ENCODE results near the gene ASS1.

- TF ChIP-seq, protein P1, sequence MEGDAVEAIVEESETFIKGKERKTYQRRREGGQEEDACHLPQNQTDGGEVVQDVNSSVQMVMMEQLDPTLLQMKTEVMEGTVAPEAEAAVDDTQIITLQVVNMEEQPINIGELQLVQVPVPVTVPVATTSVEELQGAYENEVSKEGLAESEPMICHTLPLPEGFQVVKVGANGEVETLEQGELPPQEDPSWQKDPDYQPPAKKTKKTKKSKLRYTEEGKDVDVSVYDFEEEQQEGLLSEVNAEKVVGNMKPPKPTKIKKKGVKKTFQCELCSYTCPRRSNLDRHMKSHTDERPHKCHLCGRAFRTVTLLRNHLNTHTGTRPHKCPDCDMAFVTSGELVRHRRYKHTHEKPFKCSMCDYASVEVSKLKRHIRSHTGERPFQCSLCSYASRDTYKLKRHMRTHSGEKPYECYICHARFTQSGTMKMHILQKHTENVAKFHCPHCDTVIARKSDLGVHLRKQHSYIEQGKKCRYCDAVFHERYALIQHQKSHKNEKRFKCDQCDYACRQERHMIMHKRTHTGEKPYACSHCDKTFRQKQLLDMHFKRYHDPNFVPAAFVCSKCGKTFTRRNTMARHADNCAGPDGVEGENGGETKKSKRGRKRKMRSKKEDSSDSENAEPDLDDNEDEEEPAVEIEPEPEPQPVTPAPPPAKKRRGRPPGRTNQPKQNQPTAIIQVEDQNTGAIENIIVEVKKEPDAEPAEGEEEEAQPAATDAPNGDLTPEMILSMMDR (IDR thresholded peaks at IDR 0.05) = no peak
- no peak for TF ChIP-seq EP300 (IDR thresholded peaks at IDR 0.05)
These were observed 21.5 kb upstream of the ASS1 start for GRCh38 chr9:130423272-130423671.
